Measurements from ENCODE around the gene MRPS5.

The MRPS5 gene

DNA sequence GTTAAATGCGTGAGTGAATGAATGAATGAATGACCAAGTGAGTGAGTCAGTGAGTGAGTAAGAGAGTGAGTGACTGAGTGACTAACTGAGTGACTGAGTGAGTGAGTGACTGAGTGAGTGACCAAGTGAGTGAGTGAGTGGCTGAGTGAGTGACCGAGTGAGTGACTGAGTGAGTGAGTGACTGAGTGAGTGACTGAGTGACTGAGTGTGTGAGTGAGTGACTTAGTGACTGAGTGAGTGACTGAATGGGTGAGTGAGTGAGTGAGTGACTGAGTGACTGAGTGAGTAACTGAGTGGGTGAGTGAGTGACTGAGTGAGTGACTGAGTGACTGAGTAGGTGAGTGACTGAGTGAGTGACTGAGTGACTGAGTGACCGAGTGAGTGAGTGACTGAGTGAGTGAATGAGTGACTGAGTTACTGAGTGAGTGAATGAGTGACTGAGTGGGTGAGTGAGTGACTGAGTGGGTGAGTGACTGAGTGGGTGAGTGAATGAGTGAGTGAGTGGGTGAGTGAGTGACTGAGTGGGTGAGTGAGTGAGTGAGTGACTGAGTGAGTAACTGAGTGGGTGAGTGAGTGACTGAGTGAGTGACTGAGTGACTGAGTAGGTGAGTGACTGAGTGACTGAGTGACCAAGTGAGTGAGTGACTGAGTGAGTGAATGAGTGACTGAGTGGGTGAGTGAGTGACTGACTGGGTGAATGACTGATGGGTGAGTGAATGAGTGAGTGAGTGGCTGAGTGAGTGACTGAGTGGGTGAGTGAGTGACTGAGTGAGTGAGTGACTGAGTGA lies 84.8 kb downstream of the MRPS5 start:
- Histone ChIP-seq H3K9me3 (ENCODE audit: insufficient read depth, low read length, severe bottlenecking) (no peaks in the 10 kb centered on the region), H3K36me3 (ENCODE audit: insufficient read depth, low read length) (peaks cover 15% of the 10 kb centered on the region), H3K27ac (ENCODE audit: low read length) (no peak overlapping the region), H2AFZ (ENCODE audit: low read depth, low read length) (no peak overlapping the region), H3K4me2 (ENCODE audit: insufficient read depth, low read length) (no peak overlapping the region), H3K9ac (ENCODE audit: low read depth, low read length) (no peak overlapping the region), H3K79me2 (ENCODE audit: insufficient read depth, low read length) (peaks cover 18% of the 10 kb centered on the region), H4K20me1 (ENCODE audit: insufficient read depth, low read length) (peaks cover 26% of the 10 kb centered on the region), H3K4me1 (ENCODE audit: insufficient read depth, low read length) (no peaks in the 10 kb centered on the region), H3K27me3 (ENCODE audit: insufficient read depth, low read length, poor library complexity) (no peaks in the 10 kb centered on the region), H3K4me3 (ENCODE audit: low read depth in 1 of 2, low read length in 2 of 2) (no peak overlapping the region)
- ATAC-seq (ENCODE audit: insufficient read depth, low read depth) = no peak
- TF ChIP-seq CTCF (IDR thresholded peaks at IDR 0.05; ENCODE audit: borderline replicate concordance, extremely low read depth, low read length, poor library complexity, severe bottlenecking) (no peak), EZH2 (IDR thresholded peaks at IDR 0.05; ENCODE audit: borderline replicate concordance, low read depth, low read length, severe bottlenecking) (no peak)
- DNase-seq = no peak
